UCSD-AML1 (cell line): ENCODE data around the gene PRR14.
"Not testable (repeated sequence)": the region's sequence is repeated elsewhere in the genome, so short reads cannot be mapped to it uniquely, and the experiment has no call there.

ENCODE experiments used
- DNase-seq: peaks from one replicate; lab custom pipeline; 2025; ENCODE audit not compliant: unreplicated experiment; lab: John Stamatoyannopoulos, UW

The PRR14 gene

DNA sequence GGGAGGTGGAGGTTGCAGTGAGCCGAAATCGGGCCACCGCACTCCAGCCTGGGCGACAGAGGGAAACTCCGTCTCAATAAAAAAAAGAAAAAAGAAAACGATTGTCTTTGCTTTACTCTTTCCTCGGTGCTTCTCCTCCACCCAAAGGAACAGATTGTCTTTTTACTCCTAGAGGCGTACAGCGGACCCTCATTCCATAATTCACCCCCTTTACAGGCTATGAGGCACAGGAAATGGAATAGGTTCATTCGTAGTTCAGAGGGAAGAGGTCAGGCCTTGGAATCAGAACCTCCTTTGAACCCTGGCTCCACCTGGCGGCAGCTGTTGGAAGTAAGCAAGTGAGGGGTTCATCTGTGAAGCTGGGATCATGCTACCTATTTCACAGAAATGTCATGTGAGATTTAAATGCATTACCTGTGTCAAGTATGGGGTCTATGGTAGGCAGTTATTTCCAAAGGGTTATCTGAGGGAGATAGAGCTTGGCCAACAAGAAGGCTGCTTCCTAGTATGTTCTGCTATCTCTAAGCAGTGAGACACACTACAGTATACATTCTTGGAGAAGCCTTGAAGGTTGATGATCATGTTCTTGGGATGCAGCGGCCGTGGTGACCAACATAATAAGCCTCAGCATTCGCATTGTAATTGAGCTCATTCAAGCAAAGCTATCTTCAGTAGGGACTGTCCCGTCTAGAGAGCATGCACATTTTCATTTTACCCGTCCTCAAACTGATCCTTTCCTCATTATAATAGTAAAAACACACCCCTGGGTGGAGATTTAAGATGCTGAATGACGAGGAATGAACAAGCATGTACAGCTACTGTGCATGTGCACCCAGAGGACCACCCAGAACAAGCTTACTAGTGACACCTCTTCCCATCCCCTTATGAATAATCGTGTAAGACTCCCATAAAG is 21.9 kb upstream of the PRR14 start:
- DNase-seq, result peak; percentile 80

DNA sequence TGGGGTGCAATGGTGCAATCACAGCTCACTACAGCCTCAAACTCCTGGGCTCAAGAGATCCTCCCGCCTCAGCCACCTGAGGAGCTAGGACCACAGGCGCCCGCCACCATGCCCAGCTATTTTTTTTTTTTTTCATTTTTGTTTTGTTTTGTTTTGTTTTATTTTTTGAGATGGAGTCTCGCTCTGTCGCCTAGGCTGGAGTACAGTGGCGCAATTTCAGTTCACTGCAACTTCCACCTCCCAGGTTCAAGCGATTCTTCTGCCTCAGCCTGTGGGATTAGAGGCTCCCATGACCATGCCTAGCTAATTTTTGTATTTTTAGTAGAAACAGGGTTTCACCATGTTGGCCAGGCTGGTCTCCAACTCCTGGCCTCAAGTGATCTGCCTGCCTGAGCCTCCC is 18.3 kb upstream of the PRR14 start:
- DNase-seq, result not testable (repeated sequence)

GRCh38 chr16:30633526-30633925 is 17.2 kb upstream of the PRR14 start:
- DNase-seq, result no peak

DNA sequence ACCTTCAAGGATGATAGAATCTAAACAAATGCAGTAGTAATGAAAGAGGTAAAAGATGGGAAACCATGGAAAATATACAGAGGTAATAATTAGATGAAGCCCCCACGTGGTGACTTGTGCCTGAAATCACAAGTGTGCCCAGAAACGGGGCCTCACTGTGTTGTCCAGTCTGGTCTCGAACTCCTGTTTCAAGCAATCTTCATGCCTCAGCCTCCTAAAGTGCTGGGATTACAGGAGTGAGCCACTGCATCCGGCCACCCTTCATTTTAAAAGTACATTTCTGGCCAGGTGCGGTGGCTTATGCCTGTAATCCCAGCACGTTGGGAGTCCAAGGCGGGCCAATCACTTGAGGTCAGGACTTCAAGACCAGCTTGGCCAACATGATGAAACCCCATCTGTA is 14.2 kb upstream of the PRR14 start:
- no peak for DNase-seq

DNA sequence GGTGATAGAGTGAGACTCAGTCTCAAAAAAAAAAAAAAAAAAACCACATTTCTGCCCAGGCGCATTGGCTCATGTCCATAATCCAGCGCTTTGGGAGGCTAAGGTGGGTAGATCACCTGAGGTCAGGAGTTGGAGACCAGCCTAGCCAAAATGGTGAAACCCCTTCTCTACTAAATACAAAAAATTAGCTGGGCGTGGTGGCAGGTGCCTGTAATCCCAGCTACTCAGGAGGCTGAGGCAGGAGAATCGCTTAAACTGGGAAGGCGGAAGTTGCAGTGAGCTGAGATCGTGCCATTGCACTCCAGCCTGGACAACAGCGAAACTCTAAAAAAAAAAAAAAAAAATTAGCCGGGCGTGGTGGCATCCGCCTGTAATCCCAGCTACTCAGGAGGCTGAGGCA is 13.6 kb upstream of the PRR14 start:
- not testable (repeated sequence) for DNase-seq

DNA sequence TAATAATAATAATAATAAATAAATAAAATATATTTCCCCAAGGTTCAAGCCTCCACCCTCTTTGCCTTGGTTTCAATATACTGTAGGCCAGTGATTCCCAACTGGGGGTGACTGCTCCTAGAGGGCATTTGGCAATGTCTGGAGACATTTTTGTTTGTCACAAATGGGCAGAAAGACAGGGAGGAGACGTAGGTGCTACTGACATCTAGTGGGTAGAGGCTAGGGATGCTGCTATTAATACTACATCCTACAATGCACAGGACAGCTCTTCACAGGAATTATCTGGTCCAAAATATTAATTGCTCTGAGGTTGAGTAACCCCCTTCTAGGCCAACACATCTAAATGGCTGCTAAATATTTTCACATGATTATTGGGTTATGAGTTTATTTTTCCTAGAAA is 12.8 kb upstream of the PRR14 start:
- DNase-seq, result no peak

GRCh38 chr16:30641378-30641982 is 9.3 kb upstream of the PRR14 start:
- DNase-seq, result no peak

- DNase-seq, result no peak
These were observed 6.4 kb upstream of the PRR14 start for GRCh38 chr16:30644334-30644830.

- DNase-seq, result no peak
These were observed 5.0 kb upstream of the PRR14 start for GRCh38 chr16:30645727-30646126.

GRCh38 chr16:30647274-30647571 is 3.5 kb upstream of the PRR14 start:
- no peak for DNase-seq

- peak; percentile 61 for DNase-seq
These were observed 913 bp upstream of the PRR14 start for GRCh38 chr16:30649725-30650368.

- peak; percentile 85 for DNase-seq
These were observed 604 bp downstream of the PRR14 start for GRCh38 chr16:30651124-30652004.

DNA sequence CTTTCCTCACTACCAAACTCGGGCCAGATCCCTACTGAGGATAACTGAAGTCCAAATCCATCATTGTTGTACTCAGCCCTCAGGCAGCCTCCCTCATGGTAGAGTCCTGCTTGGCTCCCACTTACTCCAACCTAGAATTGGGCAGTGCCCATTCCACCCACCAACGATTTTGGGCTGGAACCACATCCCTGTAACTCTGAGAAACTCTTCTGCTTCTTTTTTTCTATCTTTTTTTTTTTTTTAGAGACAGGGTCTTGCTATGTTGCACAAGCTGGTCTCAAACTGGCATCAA is 1.2 kb downstream of the PRR14 start:
- DNase-seq, result no peak

DNA sequence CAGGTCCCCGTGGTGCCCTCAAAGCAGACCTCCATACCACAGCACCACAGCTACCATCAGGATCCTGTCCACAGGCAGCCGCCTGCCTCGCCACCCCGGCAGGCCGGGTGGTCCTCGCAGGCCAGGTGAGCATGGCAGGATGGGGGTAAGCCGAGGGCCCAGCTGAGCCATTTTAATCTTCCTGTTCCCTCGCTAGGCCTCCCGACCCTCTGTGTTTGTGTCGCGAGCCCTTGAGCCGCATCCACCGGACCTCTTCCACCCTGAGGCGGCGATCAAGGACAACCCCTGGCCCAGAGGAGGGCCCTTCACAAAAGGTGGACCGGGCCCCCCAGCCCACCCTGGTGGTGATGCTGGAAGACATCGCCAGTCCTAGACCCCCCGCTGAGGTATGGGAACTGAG is 2.0 kb downstream of the PRR14 start:
- DNase-seq, result no peak

DNA sequence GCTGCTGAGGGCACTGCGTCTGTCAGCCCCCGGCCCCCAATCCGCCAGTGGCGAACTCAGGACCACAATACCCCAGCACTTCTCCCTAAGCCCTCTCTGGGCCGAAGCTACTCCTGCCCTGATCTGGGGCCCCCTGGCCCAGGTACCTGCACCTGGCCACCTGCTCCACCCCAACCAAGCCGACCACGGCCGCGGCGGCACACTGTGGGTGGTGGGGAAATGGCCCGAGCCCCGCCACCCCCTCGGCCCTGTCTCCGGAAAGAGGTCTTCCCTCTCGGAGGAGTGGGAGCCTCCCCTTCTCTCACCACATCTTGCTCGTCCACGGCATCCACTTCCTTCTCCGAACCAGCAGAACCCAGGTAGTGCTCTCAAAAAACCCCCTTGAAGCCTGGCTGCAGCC is 4.1 kb downstream of the PRR14 start:
- DNase-seq, result no peak

DNA sequence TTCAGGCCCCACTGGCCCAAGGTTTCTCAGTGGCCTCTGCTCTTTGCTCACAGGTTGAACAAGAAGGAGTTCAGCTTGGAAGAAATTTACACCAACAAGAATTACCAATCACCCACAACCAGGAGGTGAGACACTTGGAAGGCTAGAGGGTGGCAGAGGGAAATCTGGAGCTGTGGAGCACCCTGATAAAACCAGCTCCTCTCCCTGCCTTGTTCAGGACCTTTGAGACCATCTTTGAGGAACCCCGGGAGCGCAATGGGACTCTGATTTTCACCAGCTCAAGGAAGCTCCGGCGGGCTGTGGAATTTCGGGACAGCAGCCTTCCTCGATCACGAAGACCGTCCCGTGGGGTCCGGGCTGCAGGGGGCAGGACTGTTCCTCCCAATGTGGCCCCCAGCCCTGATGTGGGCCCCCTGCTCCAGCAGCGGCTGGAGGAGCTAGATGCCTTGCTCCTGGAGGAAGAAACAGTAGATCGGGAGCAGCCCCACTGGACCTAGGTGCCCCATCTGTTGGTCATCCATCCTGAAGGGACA is 5.1 kb downstream of the PRR14 start:
- DNase-seq, result no peak

GRCh38 chr16:30656388-30656787 is 5.6 kb downstream of the PRR14 start:
- no peak for DNase-seq

- DNase-seq, result no peak
These were observed 6.5 kb downstream of the PRR14 start for GRCh38 chr16:30656974-30657865.

GRCh38 chr16:30657866-30658730 is 7.3 kb downstream of the PRR14 start, which contains the start of gene FBRS:
Gene FBRS, plus strand, starts transcription at chr16:30658431. Its CDS starts 1,088 bp downstream, at chr16:30659519.
- peak; percentile 100 for DNase-seq
